DOHH2 (cell line): ENCODE results near the gene TP53I11.

Experiments
- H3F3A ChIP-seq: fragments of 200-600 bp; sonication (generic), shearing (Covaris generic); 2 replicates; pipeline ENCODE4 v1.6.0; 2016; ENCODE audit warnings: antibody characterized with exemption, mild to moderate bottlenecking; ENCODE audit not compliant: control insufficient read depth, insufficient read depth
- H3K27ac ChIP-seq: fragments of 200-600 bp; sonication (generic); 2 replicates; pipeline ENCODE4 v1.5.1; 2014; ENCODE audit warnings: low read depth, mild to moderate bottlenecking, low read length, moderate library complexity
- H3K27me3 ChIP-seq: fragments of 200-600 bp; sonication (generic); 2 replicates; pipeline ENCODE4 v1.6.1; 2014; ENCODE audit warnings: mild to moderate bottlenecking, low read length, mixed read lengths; ENCODE audit not compliant: control insufficient read depth
- H3K36me3 ChIP-seq: fragments of 200-600 bp; sonication (generic); 2 replicates; pipeline ENCODE4 v1.6.1; 2014; ENCODE audit warnings: mild to moderate bottlenecking, low read length, moderate library complexity, mixed read lengths; ENCODE audit not compliant: control insufficient read depth
- H3K4me1 ChIP-seq: fragments of 200-600 bp; sonication (generic); 2 replicates; pipeline ENCODE4 v1.6.1; 2014; ENCODE audit warnings: mild to moderate bottlenecking, low read length, mixed read lengths; ENCODE audit not compliant: control insufficient read depth
- H3K4me2 ChIP-seq: fragments of 200-600 bp; sonication (generic); 2 replicates; pipeline ENCODE4 v1.6.0; 2014; ENCODE audit warnings: mild to moderate bottlenecking, low read length, moderate library complexity
- H3K4me3 ChIP-seq: fragments of 200-600 bp; sonication (generic); 2 replicates; pipeline ENCODE4 v1.5.1; 2014; ENCODE audit warnings: mild to moderate bottlenecking, low read length, mixed read lengths
- H3K79me2 ChIP-seq: fragments of 200-600 bp; sonication (generic); 2 replicates; pipeline ENCODE4 v1.6.1; 2014; ENCODE audit warnings: mild to moderate bottlenecking, low read length, mixed read lengths; ENCODE audit not compliant: control insufficient read depth
- H3K9me2 ChIP-seq: fragments of 200-600 bp; sonication (generic); replicated peaks from 2 replicates; pipeline ENCODE4 v1.6.1; 2014; ENCODE audit warnings: mild to moderate bottlenecking, low read length, mixed read lengths; ENCODE audit not compliant: control insufficient read depth
- H3K9me3 ChIP-seq: fragments of 200-600 bp; sonication (generic); 2 replicates; pipeline ENCODE4 v1.6.1; 2014; ENCODE audit warnings: antibody characterized with exemption, low read length, mixed read lengths; ENCODE audit not compliant: control insufficient read depth, insufficient read depth
- H4K20me1 ChIP-seq: fragments of 200-600 bp; sonication (generic); 2 replicates; pipeline ENCODE4 v1.6.0; 2014; ENCODE audit warnings: low read depth, mild to moderate bottlenecking, antibody characterized with exemption, low read length, moderate library complexity; ENCODE audit not compliant: control insufficient read depth, insufficient read depth
- CTCF ChIP-seq: fragments of 200-600 bp; sonication (generic); IDR thresholded peaks from one replicate; pipeline ENCODE4 v1.5.1; 2014; ENCODE audit warnings: antibody characterized with exemption, mild to moderate bottlenecking, low read depth, low read length; ENCODE audit not compliant: poor library complexity, severe bottlenecking
- EZH2phosphoT487 ChIP-seq: fragments of 200-600 bp; sonication (generic); IDR thresholded peaks from 2 replicates; pipeline ENCODE4 v1.6.1; 2017; ENCODE audit warnings: borderline replicate concordance, mild to moderate bottlenecking, antibody characterized with exemption, low read length, moderate library complexity, mixed read lengths

TP53I11 gene

GRCh38 chr11:44930588-44931302, 19.9 kb downstream of the TP53I11 start:
- Histone ChIP-seq H3K4me2 (no peak overlapping the region), H3K27me3 (0 out of 2 replicates have a peak, but pooled peaks cover 7% of the 10 kb centered on the region), H3K4me1 (no peaks in the 10 kb centered on the region), H3F3A (no peaks in the 10 kb centered on the region), H3K27ac (no peak overlapping the region), H3K79me2 (no peaks in the 10 kb centered on the region), H4K20me1 (peaks cover 2% of the 10 kb centered on the region; the same call in 1 of the 2 replicates), H3K36me3 (no peaks in the 10 kb centered on the region), H3K9me3 (no peaks in the 10 kb centered on the region), H3K4me3 (no peak overlapping the region), H3K9me2 (no peaks in the 10 kb centered on the region)
- TF ChIP-seq EZH2phosphoT487 (no peak), CTCF (no peak)

GRCh38 chr11:44928816-44929215, 21.9 kb downstream of the TP53I11 start:
- H3K4me2 ChIP-seq = no peak overlapping the region
- no peak overlapping the region for H3K27ac ChIP-seq
- peaks cover 2% of the 10 kb centered on the region; the same call in 1 of the 2 replicates for H4K20me1 ChIP-seq

GRCh38 chr11:44928144-44928543, 22.5 kb downstream of the TP53I11 start:
- Histone ChIP-seq H3K9me3 (no peaks in the 10 kb centered on the region), H3F3A (no peaks in the 10 kb centered on the region), H3K4me1 (no peaks in the 10 kb centered on the region), H3K4me2 (no peak overlapping the region), H4K20me1 (peaks cover 2% of the 10 kb centered on the region; the same call in 1 of the 2 replicates), H3K36me3 (no peaks in the 10 kb centered on the region), H3K4me3 (no peak overlapping the region), H3K79me2 (no peaks in the 10 kb centered on the region), H3K27ac (no peak overlapping the region), H3K27me3 (0 out of 2 replicates have a peak, but pooled peaks cover 7% of the 10 kb centered on the region), H3K9me2 (no peaks in the 10 kb centered on the region)
- TF ChIP-seq CTCF (no peak), EZH2phosphoT487 (no peak)

More at GRCh38 chr11:44928816-44929215, 21.9 kb downstream of the TP53I11 start:
- Histone ChIP-seq H3K36me3 (no peaks in the 10 kb centered on the region), H3K9me2 (no peaks in the 10 kb centered on the region), H3K4me3 (no peak overlapping the region), H3K27me3 (0 out of 2 replicates have a peak, but pooled peaks cover 7% of the 10 kb centered on the region), H3K9me3 (no peaks in the 10 kb centered on the region), H3K79me2 (no peaks in the 10 kb centered on the region), H3K4me1 (no peaks in the 10 kb centered on the region), H3F3A (no peaks in the 10 kb centered on the region)
- TF ChIP-seq EZH2phosphoT487 = no peak
- no peak for TF ChIP-seq CTCF
